NCI-H446 (cell line): Measurements from ENCODE around the gene PIGO.

Experiments used
- DNase-seq, 2 experiments: peaks; one replicate each; lab custom pipeline; 2025; lab: John Stamatoyannopoulos, UW

Gene PIGO

DNA sequence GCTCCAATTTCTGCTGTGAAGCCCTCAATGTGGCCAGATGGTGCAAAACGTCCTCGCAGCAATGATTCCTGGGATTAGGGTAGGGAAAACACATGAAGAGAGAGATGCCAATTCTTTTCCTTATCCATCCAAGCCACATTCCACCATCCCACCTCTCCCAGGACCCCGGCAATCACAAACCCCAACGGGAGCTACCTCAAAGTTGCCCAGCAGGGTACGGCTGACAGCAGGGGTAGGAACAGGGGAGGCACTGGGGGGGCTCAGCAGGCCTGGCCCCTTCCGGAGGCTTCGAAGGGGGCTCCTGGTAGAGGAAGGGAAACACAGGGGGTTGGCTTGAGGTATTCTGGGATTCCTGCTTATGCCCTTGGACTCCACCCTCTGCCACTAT is 9.9 kb upstream of the PIGO start:
- DNase-seq = no peak

- DNase-seq = no peak
Observed at GRCh38 chr9:35105571-35106342, 9.4 kb upstream of the PIGO start.

GRCh38 chr9:35105126-35105525 is 8.7 kb upstream of the PIGO start:
- DNase-seq = no peak

DNA sequence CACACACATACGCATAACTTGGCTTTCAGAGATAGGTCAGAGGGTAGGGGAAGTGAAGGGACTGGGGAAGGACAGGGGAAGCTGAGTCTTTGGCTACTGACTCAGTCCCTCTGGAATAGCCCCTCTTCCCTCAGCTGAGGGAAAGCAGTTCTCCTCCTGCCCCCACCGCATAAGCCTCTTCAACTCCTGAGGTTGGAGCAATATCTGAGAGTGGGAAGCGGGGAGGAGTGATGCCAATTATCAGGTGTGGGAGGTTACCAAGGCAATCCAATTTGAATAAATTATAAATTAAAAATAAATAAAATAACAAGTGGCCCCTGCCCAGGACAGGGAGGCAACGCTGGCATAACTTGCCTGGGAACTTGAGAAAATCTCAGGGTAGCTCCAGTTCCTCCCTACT is 8.2 kb upstream of the PIGO start:
- no peak for DNase-seq

DNA sequence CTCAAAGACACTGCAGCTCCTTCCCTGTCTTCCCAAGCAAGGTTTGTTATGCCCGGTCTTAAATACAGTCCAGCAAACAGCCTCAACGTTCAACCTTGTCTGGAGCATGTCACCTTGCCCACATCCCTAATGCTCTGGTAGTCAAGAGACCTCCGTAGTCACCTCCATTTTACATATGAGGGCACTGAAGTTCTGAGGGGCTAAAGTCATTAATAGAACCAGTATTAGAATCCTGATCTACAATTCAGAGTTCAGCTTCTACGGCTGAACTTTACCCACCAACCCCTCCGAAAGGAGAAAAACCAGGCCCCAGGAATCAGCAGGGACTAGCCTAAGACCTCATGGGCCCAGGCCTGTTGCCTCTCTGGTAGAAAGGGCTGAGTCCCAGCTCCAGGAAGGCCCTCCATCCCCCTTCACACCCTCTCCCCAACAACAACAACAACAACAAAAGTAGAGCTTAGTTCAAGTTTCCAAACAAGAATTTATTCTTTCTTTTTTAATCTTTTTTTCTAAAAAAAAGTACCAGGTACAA is 7.3 kb upstream of the PIGO start:
- no peak for DNase-seq

DNA sequence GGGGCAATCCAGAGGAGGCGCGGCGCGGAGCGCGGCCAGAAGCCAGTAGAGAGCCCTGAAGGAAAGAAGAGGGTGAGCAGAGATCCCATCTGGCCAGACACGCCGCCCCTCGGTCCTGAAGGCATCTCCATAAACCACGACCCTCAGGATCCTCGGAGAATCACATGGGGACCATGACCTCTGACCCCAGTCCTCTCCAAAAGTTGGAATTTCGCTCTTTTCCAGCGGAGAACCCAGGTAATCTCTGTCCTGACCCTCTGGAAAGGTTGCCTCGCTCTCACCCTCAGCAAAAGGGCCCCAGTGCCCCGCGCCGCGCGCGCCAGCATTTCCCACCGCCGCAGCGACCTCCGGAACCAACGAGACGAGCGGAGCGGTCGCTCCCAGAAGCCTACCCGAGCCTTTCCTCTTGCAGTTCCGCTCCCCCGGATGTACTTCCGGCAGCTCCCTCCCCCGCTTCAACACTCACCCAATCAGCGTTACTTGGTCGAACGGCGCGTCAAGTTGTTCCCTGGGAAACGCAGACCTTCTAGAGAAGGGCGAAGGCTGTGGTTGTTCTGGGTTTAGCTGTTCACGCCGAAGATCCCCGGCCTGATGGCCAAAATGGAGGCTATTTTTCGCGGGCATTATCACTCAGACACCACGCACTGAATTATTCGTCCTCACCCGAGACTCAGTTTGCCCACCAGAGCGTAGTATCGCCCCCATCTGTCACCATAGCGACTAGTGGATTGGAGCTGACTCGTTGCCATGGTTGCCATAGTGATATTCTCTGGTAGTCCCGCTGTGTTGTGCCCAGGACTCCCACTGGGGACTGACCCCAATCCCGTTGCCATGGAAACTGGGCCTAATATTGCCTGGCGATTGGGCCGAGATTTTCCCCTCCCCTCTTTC is 6.6 kb upstream of the PIGO start, which contains the start of gene STOML2:
Gene STOML2 (minus strand): TSS at position 363 of the 891 bp plus-strand sequence. CDS start 37 bp downstream, at position 326.
- peak; percentile 95 to 96 for DNase-seq

DNA sequence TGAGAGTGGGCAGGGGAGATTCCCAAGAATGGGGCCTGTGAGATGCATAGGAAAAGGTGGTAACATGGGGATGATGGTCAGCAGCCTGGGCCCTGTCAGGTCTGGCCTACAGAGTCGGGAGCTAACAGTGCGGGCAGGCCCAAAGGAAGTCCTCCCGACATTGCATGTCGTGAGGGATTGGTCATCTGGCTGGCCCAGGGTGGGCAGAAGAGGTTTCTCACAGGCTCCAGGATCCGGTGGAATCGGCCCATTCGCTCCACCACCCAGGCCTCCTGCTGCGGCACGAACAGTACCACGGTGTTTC is 6.0 kb upstream of the PIGO start:
- DNase-seq = no peak

DNA sequence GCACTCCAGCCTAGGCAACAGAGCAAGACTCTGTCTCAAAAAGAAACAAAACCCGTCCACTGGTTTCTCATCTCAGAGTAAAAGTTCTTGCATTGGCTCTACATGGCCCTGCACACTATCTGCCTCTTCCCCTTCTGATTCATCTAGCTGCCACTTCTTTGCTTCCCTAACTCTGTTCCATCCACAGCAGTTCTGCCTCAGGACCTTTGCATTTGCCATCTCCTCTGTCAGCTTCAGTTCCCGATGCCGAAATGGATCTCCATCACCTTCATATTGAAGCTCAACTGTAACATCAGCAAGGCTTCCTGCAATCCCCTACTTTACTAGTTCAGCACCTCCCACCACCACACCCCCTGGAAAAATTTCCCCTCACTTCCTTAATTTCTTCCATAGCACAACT is 1.2 kb upstream of the PIGO start:
- no peak for DNase-seq

DNA sequence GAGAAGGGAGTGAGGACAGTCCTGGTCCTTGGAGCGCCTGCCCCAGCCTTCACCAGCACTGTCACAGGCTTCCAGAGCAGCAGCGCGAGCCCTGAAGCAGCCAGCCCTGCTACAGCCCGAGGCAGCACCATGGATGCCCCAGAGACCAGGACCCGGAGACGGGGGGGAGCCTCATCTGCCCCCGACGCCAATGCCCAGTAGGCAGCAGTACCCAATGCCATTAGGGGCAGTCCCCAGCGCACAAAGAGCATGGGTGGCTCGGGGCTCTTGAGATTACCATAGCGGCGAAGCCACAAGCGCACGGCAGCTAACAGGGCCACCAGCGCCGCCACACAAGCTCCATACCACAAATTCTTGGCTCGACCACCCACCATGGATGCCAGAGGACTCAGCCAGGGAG is 4.9 kb downstream of the PIGO start:
- DNase-seq = no peak

GRCh38 chr9:35089434-35089833 is 7.0 kb downstream of the PIGO start:
- DNase-seq = no peak

- DNase-seq = no peak
Observed at GRCh38 chr9:35085078-35085477, 11.3 kb downstream of the PIGO start.

DNA sequence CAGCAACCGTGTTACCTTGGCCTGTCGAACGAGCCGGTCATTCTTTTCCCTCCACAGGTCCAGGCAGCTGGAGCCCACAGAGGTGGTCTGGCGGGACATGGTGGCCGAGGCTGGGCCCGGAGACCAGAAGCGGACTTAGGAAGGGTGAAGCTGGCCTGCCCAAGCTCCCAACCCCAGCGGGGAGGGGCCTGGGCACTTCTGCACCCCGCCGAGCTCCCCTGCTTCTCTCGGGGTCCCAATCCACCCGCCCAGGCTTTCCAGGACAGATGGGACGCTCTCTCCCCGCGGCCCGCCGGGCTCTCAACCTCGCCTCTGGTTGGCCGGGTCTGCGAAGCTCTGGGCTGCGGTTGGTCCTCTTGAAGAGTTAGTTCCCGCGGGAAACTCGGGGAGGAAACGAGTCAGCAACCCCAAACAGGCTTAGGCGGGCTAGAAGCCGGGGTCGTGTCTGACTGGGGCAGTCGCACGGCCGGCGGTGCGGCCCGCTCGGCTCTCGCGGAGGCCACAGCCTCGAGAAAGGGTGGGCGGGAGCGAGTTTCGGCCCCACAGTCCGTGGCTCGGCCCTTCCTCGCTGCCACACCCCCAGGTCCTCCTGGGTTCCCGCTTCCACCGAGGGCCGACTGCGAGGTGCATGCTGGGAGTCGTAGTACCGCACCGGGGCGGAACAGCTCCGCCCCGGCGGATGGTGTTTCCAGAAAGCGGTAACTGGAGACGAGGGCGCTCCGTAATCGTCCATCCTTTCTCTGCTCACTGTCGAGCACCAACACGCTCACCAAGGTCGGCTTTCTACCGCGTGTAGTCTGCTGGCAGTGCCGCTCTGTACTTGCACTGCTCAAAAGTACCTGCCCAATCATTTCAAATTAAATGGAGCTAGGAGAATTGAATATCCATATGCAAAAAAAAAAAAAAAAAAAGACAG is 16.7 kb downstream of the PIGO start, which contains the start of gene FANCG:
Gene FANCG (minus strand): TSS at position 517 of the 916 bp plus-strand sequence. CDS start 418 bp downstream, at position 99.
- DNase-seq = peak; percentile 92 to 96

- no peak for DNase-seq
Observed at GRCh38 chr9:35079041-35079425, 17.4 kb downstream of the PIGO start.

DNA sequence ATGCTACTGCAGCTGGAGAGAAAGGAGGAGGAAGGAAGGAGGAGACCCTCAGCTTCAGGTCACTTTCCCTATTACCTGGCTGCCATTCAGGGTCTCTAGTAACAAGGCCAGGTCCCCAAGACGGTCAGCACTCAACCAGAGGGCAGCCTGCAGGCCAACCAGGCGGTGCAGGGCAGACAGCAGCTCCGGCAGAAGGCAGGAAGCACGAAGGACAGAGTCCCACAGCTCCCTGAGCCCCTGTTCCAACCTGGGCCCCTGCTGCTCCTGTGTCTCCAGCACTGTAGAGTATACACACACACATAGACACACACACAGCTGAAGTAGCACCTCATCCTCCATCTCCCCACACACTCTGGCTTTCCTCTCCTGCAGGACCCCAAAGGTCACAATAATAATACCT is 18.3 kb downstream of the PIGO start:
- DNase-seq = no peak

DNA sequence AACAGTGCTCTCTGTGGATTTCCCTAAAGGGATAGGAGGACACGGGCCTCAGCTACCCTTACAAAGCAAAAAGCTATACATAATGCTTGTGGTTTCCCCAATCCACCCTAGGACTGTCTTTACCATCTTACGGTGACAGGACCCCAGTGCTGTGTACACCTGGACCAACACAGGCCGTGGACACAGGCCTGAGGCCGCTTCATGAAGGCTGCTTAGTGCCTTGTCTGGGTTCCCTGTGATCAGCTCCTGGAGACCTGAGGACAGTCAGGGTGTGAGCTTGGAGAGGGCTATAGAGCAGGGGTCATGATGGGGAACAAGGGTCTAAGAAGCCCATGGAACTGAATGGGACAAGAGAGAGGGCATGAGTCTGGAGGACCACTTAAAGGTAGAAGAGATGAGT is 19.5 kb downstream of the PIGO start:
- DNase-seq = no peak

DNA sequence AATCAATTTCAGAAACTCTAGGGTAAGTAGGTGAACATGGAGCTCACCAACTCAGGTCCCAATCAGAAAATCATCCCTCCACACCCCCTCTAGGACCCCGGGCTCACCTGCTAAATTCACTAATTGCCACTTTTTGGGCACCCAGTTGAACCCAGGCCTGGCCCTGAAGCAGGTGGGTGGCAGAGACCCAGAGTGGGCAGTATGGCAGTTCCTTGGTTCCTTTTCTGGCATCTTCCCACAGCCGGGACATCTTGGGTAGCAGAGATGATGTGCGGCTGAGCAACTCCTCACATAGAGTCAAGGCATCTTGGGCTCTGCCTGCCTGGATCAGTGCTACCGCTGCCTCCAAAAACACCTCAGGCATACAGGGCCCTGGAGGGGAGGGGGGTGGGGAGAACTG is 21.0 kb downstream of the PIGO start:
- DNase-seq = no peak

- DNase-seq = no peak
Observed at GRCh38 chr9:35074791-35075190, 21.6 kb downstream of the PIGO start.

- DNase-seq = no peak
Observed at GRCh38 chr9:35074141-35074540, 22.2 kb downstream of the PIGO start.

- DNase-seq = no peak
Observed at GRCh38 chr9:35073279-35073612, 23.1 kb downstream of the PIGO start.

DNA sequence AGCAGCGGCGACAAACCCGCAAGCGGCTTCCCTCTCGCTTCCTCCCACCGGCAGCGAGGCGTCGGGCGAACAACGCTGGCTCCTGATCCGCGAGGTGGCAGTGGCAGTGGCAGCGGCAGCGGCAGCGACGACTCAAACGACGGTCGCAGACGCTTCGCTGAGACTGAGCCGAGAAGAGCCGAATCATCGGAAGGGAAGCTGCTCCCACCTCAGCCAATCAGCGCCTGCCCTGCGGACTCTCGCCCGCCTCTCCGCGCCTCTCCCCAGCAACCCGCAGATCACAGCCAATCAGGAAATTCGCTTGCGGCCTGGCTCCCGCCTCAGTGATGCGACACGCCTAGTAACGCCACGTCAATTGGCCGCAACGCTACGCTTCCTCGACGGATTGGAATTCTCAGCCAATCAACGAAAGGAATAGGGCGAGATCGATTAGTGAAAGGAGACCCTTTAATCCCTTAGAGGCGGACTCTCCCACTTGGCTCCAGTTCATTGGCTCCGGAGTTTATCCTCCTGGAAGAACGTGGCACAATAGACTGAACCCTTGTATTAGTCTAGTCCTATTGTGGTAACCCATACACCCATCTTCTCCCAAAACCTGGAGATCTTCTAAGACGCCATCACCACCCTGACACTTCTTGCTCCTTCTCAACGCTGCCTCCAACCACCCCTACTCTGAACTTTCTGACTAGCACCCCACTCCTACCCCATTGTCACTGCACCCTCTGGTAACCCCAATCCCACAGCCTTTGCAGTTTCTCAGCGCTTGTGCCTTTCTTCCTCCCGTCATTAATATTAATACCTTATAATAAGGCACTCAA is 23.7 kb downstream of the PIGO start, which contains the start of gene VCP:
Gene VCP (minus strand): TSS at position 165 of the 818 bp plus-strand sequence. CDS start 272 bp downstream, outside the sequence.
- DNase-seq = peak; percentile 98 to 100
